ENCODE results near the gene PLPP3. TPM values are rescaled to one million over a fixed set of nuclear protein-coding genes. Genes with fewer than 3 reads are reported as not detected.
A peak's percentile ranks its signal among the peaks of the same experiment; 100 is the strongest.

Gene PLPP3
- total and polyA plus RNA-seq, 4 donors: 123 to 253 (median 176) TPM

- no peaks in the 10 kb centered on the region for H3K36me3 ChIP-seq (ENCODE audit: control insufficient read depth, insufficient read depth, low read length)
These were observed 9.7 kb downstream of the PLPP3 start for GRCh38 chr1:56569661-56570060.

GRCh38 chr1:56566994-56567393 is 12.4 kb downstream of the PLPP3 start:
- Histone ChIP-seq H3K4me3 (ENCODE audit: low read depth, low read length) (no peak overlapping the region), H3K27ac (ENCODE audit: low read depth, low read length) (no peak overlapping the region)

More at GRCh38 chr1:56569661-56570060, 9.7 kb downstream of the PLPP3 start:
- Histone ChIP-seq H3K27ac (ENCODE audit: low read depth, low read length) (no peak overlapping the region), H3K9me3 (ENCODE audit: control insufficient read depth, insufficient read depth, low read length) (no peaks in the 10 kb centered on the region), H3K27me3 (ENCODE audit: control insufficient read depth, insufficient read depth, low read length) (no peaks in the 10 kb centered on the region), H3K4me1 (ENCODE audit: control insufficient read depth, insufficient read depth, low read length) (peaks cover 25% of the 10 kb centered on the region), H3K4me3 (ENCODE audit: low read depth, low read length) (no peak overlapping the region)
- WGBS (ENCODE audit: insufficient coverage): 67% methylated on average over 1 of the region's 1 CpG
- DNase-seq (ENCODE audit: low read depth in 4 of 6, low spot score in 6 of 6): no peak

GRCh38 chr1:56566061-56566744 is 13.2 kb downstream of the PLPP3 start:
- Histone ChIP-seq H3K4me1 (ENCODE audit: control insufficient read depth, insufficient read depth, low read length) (peaks cover 16% of the 10 kb centered on the region), H3K27me3 (ENCODE audit: control insufficient read depth, insufficient read depth, low read length) (no peaks in the 10 kb centered on the region), H3K9me3 (ENCODE audit: control insufficient read depth, insufficient read depth, low read length) (no peaks in the 10 kb centered on the region), H3K27ac (ENCODE audit: low read depth, low read length) (peak overlapping the region; percentile 6), H3K36me3 (ENCODE audit: control insufficient read depth, insufficient read depth, low read length) (no peaks in the 10 kb centered on the region), H3K4me3 (ENCODE audit: low read depth, low read length) (no peak overlapping the region)
- 88% methylated on average over 3 of the region's 9 CpGs for WGBS (ENCODE audit: insufficient coverage)
- no peak for DNase-seq (ENCODE audit: low read depth in 4 of 6, low spot score in 6 of 6)

More at GRCh38 chr1:56566994-56567393, 12.4 kb downstream of the PLPP3 start:
- WGBS (ENCODE audit: insufficient coverage): no CpG with 5 or more reads among the region's 5 CpGs
- H3K36me3 ChIP-seq (ENCODE audit: control insufficient read depth, insufficient read depth, low read length): no peaks in the 10 kb centered on the region
- no peaks in the 10 kb centered on the region for H3K27me3 ChIP-seq (ENCODE audit: control insufficient read depth, insufficient read depth, low read length)
- DNase-seq (ENCODE audit: low read depth in 4 of 6, low spot score in 6 of 6): peak in 2 of 6 donors; percentile 65 to 80
- peaks cover 16% of the 10 kb centered on the region for H3K4me1 ChIP-seq (ENCODE audit: control insufficient read depth, insufficient read depth, low read length)
- H3K9me3 ChIP-seq (ENCODE audit: control insufficient read depth, insufficient read depth, low read length): no peaks in the 10 kb centered on the region

GRCh38 chr1:56564615-56565014 is 14.7 kb downstream of the PLPP3 start:
- Histone ChIP-seq H3K27me3 (ENCODE audit: control insufficient read depth, insufficient read depth, low read length) (no peaks in the 10 kb centered on the region), H3K4me3 (ENCODE audit: low read depth, low read length) (no peak overlapping the region), H3K9me3 (ENCODE audit: control insufficient read depth, insufficient read depth, low read length) (no peaks in the 10 kb centered on the region), H3K27ac (ENCODE audit: low read depth, low read length) (peak overlapping the region; percentile 49), H3K4me1 (ENCODE audit: control insufficient read depth, insufficient read depth, low read length) (peaks cover 22% of the 10 kb centered on the region), H3K36me3 (ENCODE audit: control insufficient read depth, insufficient read depth, low read length) (no peaks in the 10 kb centered on the region)
- DNase-seq (ENCODE audit: low read depth in 4 of 6, low spot score in 6 of 6): no peak
- WGBS (ENCODE audit: insufficient coverage): no CpG with 5 or more reads among the region's 2 CpGs

GRCh38 chr1:56563568-56563967 is 15.8 kb downstream of the PLPP3 start:
- no peaks in the 10 kb centered on the region for H3K36me3 ChIP-seq (ENCODE audit: control insufficient read depth, insufficient read depth, low read length)
- DNase-seq (ENCODE audit: low read depth in 4 of 6, low spot score in 6 of 6): no peak
- whole genome bisulfite sequencing (ENCODE audit: insufficient coverage): no CpG with 5 or more reads among the region's 3 CpGs
- H3K4me1 ChIP-seq (ENCODE audit: control insufficient read depth, insufficient read depth, low read length): peaks cover 18% of the 10 kb centered on the region
- no peaks in the 10 kb centered on the region for H3K9me3 ChIP-seq (ENCODE audit: control insufficient read depth, insufficient read depth, low read length)
- peak overlapping the region; percentile 68 for H3K27ac ChIP-seq (ENCODE audit: low read depth, low read length)
- H3K27me3 ChIP-seq (ENCODE audit: control insufficient read depth, insufficient read depth, low read length): no peaks in the 10 kb centered on the region
- no peak overlapping the region for H3K4me3 ChIP-seq (ENCODE audit: low read depth, low read length)

- no peaks in the 10 kb centered on the region for H3K27me3 ChIP-seq (ENCODE audit: control insufficient read depth, insufficient read depth, low read length)
- peak in 2 of 6 donors; percentile 87 to 88 for DNase-seq (ENCODE audit: low read depth in 4 of 6, low spot score in 6 of 6)
- no CpG with 5 or more reads among the region's 2 CpGs for WGBS (ENCODE audit: insufficient coverage)
- peaks cover 17% of the 10 kb centered on the region for H3K4me1 ChIP-seq (ENCODE audit: control insufficient read depth, insufficient read depth, low read length)
- H3K4me3 ChIP-seq (ENCODE audit: low read depth, low read length): no peak overlapping the region
- no peaks in the 10 kb centered on the region for H3K9me3 ChIP-seq (ENCODE audit: control insufficient read depth, insufficient read depth, low read length)
- peak overlapping the region; percentile 68 for H3K27ac ChIP-seq (ENCODE audit: low read depth, low read length)
- no peaks in the 10 kb centered on the region for H3K36me3 ChIP-seq (ENCODE audit: control insufficient read depth, insufficient read depth, low read length)
These were observed 16.4 kb downstream of the PLPP3 start for GRCh38 chr1:56562891-56563452.

- no peaks in the 10 kb centered on the region for H3K36me3 ChIP-seq (ENCODE audit: control insufficient read depth, insufficient read depth, low read length)
- H3K27me3 ChIP-seq (ENCODE audit: control insufficient read depth, insufficient read depth, low read length): no peaks in the 10 kb centered on the region
- 80% methylated on average over 2 of the region's 8 CpGs for WGBS (ENCODE audit: insufficient coverage)
- DNase-seq (ENCODE audit: low read depth in 4 of 6, low spot score in 6 of 6): no peak
- peaks cover 21% of the 10 kb centered on the region for H3K4me1 ChIP-seq (ENCODE audit: control insufficient read depth, insufficient read depth, low read length)
- H3K9me3 ChIP-seq (ENCODE audit: control insufficient read depth, insufficient read depth, low read length): no peaks in the 10 kb centered on the region
- peak overlapping the region; percentile 68 for H3K27ac ChIP-seq (ENCODE audit: low read depth, low read length)
- H3K4me3 ChIP-seq (ENCODE audit: low read depth, low read length): no peak overlapping the region
These were observed 17.9 kb downstream of the PLPP3 start for GRCh38 chr1:56561227-56562019.

- 33% methylated on average over 6 of the region's 7 CpGs for WGBS (ENCODE audit: insufficient coverage)
- Histone ChIP-seq H3K4me3 (ENCODE audit: low read depth, low read length) (no peak overlapping the region), H3K36me3 (ENCODE audit: control insufficient read depth, insufficient read depth, low read length) (no peaks in the 10 kb centered on the region), H3K27me3 (ENCODE audit: control insufficient read depth, insufficient read depth, low read length) (no peaks in the 10 kb centered on the region), H3K4me1 (ENCODE audit: control insufficient read depth, insufficient read depth, low read length) (peaks cover 29% of the 10 kb centered on the region), H3K9me3 (ENCODE audit: control insufficient read depth, insufficient read depth, low read length) (no peaks in the 10 kb centered on the region), H3K27ac (ENCODE audit: low read depth, low read length) (peak overlapping the region; percentile 71)
- DNase-seq (ENCODE audit: low read depth in 4 of 6, low spot score in 6 of 6): peak in 2 of 6 donors; percentile 80 to 87
These were observed 21.6 kb downstream of the PLPP3 start for GRCh38 chr1:56557746-56558145.

GRCh38 chr1:56555448-56555847 is 23.9 kb downstream of the PLPP3 start:
- peaks cover 31% of the 10 kb centered on the region for H3K4me1 ChIP-seq (ENCODE audit: control insufficient read depth, insufficient read depth, low read length)
- no peaks in the 10 kb centered on the region for H3K9me3 ChIP-seq (ENCODE audit: control insufficient read depth, insufficient read depth, low read length)
- H3K27ac ChIP-seq (ENCODE audit: low read depth, low read length): no peak overlapping the region
- H3K36me3 ChIP-seq (ENCODE audit: control insufficient read depth, insufficient read depth, low read length): no peaks in the 10 kb centered on the region
- no peak for DNase-seq (ENCODE audit: low read depth in 4 of 6, low spot score in 6 of 6)
- no CpG with 5 or more reads among the region's 2 CpGs for WGBS (ENCODE audit: insufficient coverage)
- H3K4me3 ChIP-seq (ENCODE audit: low read depth, low read length): no peak overlapping the region
- H3K27me3 ChIP-seq (ENCODE audit: control insufficient read depth, insufficient read depth, low read length): no peaks in the 10 kb centered on the region

Data from spinal cord (tissue), 10 donors.